ENCODE measurements around the gene TBCA.

GRCh38 chr5:77824981-77825380 lies 48.8 kb upstream of the TBCA start:
- TF ChIP-seq CTCF (conservative IDR thresholded peaks at IDR 0.05; ENCODE audit: low read length): no peak
- no peak for TF ChIP-seq EZH2phosphoT487 (IDR thresholded peaks at IDR 0.05; ENCODE audit: borderline replicate concordance, low read depth, low read length)
